HG03439 (cell line): ENCODE data around the gene POLE.
"Not testable (repeated sequence)": the region's sequence is repeated elsewhere in the genome, so short reads cannot be mapped to it uniquely, and the experiment has no call there.

Experiments used
- ATAC-seq: cut with Tn5 transposase; IDR thresholded peaks from one replicate; pipeline ENCODE4 v1.9.1; 2021; ENCODE audit warnings: mild to moderate bottlenecking, moderate library complexity; ENCODE audit not compliant: unreplicated experiment

The POLE gene

DNA sequence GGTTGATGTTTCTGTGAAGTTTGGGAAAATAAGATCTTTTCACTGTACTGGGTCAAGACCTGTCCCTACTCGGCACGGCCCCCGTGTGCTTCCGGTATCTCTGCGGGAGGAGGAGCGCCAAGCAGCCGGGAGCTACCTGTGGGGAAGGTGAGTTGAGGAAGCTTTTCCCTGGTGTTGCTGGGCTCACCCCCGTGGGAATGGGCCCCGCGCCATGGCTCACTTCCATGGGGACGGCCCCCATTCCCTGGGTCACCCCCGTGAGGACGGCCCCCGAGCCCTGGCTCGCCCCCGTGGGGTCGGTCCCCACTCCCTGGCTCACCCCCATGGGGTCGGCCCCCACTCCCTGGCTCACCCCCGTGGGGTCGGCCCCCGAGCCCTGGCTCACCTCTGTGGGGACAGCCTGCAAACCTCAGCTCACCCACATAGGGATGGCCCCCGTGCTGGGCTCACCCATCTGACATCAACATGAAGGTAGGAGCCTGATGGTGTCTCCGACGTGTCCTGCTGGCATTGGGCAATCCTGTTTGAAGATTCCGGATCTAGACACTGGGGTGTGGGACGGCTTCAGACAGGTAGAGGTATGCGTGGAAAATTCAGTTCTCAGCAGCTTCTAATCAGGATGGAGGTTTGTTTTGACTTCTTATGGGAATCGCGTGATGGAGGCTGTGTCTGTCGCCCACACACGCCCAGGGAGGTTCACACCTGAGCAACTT is 85.8 kb downstream of the POLE start:
- ATAC-seq = no peak

DNA sequence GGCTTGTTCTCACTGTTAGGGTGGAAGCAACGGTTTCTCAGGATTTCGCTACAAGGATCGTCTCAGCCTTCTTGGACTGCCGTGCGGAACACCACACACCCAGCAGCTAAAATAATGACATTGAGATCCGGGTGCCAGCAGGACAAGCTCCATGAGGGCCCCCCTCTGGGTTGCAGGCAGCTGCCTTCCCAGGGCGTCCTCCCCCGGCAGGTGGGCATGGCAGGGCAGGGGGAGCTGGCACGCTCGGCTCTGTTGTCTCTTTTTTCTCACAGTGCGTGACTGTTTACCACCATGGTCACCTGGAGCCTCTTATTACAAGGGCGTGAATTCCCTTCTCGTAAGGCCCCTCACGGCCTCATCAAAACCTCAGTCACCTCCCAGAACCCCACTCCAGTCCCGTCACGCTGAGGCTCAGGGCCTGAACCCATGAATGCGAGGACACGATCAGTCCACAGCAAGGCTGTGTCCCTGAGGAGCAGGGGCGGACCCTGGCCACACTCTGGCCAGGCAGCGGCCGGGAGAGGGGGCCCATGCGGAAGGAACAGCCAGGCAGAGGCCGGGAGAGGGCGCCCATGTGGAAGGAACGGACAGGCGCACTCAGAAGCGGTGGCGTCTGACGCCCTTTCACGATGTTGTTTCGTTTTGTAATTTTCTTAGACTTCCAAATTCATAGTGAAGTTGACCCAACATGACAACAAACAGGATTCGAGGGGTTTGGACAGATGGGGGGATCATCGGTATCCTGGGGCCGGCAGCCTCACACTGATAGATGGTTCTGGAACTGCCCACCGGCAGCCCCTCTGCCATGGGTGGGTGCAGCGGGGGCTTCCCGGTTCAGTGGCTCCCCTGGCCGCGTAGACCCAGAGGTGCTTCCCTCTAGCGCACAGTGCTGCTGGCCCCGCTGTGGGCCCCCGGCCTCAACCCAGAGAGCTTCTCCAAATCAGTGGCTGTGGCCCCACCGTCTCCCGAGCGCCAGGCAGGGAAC is 86.8 kb downstream of the POLE start:
- no peak for ATAC-seq

DNA sequence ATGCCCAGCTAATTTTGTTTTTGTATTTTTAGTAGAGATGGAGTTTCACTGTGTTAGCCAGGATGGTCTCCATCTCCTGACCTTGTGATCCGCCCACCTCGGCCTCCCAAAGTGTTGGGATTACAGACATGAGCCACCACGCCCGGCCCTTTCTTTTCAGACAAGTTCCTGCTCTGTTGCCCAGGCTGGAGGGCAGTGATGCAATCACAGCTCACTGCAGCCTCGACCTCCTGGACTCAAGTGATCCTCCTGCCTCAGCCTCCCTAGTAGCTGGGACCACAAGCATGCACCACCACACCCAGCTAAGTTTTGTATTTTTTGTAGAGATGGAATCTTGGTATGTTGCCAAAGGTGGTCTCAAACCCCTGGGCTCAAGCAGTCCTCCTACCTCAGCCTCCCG is 87.6 kb downstream of the POLE start:
- not testable (repeated sequence) for ATAC-seq

DNA sequence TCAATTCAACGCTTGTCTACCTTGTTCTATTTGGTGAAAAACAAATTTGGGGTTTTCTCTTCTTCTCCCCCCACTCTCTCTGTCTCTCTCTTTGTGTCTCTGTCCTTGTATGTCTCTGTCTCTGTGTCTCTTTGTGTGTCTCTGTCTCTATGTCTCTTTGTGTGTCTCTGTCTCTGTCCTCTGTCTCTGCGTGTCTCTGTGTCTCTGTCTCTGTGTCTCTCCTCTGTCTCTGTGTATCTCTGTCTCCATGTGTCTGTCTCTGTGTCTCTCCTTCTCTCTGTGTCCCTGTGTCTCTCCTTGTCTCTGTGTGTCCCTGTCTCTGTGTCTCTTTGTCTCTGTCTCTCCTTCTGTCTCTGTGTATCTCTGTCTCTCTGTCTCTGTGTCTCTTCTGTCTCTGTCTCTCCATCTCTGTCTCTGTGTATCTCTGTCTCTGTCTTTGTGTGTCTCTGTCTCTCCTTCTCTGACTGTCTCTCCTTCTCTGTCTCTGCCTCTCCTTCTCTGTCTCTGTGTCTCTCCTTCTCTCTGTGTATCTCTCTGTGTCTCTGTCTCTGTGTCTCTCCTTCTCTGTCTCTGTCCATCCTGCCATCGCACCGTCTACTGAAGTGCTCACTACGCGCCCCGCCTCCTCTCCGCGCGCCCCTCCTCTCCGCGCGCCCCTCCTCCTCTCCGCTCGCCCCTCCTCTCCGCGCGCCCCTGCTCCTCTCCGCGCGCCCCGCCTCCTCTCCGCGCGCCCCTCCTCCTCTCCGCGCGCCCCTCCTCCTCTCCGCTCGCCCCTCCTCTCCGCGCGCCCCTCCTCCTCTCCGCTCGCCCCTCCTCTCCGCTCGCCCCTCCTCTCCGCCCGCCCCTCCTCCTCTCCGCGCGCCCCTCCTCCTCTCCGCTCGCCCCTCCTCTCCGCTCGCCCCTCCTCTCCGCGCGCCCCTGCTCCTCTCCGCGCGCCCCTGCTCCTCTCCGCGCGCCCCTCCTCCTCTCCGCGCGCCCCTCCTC is 89.5 kb downstream of the POLE start:
- ATAC-seq = no peak

DNA sequence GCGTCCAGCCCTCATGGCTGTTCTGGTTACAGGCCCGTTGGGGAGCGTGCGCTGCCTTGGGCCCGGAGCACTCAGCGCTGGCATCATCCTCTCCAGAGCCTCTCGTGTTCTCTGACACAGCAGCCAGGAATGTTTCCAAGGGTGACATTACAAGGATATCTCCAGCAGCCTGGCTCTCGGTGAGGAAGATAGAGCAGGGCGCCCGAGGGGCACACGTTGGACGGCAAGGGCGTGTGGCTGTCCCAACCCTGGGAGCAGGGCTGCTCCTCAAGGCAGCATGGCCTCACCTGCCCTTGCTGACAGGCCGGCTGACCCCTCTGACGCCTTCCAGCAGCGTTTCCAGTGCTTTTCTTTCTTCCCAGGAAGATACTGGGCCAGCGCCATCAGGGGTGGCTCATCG is 91.1 kb downstream of the POLE start:
- ATAC-seq = no peak

DNA sequence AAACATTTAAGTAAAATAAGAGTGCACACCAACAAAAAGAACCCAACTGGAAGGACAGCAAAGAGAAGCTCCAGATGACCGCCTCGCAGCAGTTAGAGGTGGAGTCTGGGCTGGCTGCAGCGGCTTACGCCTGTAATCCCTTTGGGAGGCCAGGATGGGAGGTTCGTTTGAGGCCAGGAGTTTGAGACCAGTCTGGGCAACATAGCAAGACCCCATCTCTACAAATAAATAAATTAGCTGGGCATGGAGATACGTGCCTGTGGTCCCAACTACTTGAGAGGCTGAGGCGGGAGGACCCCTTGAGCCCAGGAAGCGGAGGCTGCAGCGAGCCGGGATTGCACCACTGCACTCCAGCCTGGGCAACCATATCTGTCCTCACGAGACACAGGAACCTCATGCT is 92.0 kb downstream of the POLE start:
- ATAC-seq = no peak

DNA sequence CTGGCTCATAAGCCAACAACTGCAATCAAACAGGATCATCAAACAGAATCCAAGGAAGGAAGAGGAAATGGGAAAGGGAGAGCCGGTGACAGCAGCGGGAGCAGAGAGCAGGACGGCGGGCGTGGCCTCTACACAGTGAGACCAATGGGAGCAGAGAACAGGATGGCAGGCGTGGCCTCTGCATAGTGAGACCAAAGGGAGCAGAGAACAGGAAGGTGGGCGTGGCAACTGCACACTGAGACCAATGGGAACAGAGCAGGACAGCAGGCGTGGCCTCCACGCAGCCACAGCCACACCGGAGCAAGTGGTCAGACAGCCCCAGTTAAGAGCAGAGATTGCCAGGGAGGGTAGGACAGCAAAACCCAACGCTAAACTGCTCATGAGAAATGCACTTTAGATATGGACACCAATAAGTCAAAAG is 93.2 kb downstream of the POLE start:
- no peak for ATAC-seq

DNA sequence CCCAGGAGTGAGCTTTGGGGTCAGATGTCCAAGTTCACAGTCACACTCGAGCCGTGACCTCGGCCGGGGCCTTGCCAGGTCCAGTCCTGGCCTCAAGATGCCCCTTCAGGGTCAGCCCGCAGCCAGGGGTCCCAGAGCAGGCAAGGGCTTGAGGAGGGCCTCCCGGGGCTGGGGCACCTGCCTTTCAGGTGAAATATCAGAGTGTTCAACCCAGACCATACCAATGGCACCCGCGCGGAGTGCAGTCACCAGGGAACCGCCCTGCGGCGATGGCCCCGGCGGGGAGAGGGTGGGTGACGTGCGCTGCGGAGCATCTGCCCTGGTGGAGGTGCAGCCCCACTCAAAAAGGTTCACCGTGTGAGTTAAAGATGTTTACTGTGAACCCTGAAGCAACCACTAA is 93.6 kb downstream of the POLE start:
- no peak for ATAC-seq

DNA sequence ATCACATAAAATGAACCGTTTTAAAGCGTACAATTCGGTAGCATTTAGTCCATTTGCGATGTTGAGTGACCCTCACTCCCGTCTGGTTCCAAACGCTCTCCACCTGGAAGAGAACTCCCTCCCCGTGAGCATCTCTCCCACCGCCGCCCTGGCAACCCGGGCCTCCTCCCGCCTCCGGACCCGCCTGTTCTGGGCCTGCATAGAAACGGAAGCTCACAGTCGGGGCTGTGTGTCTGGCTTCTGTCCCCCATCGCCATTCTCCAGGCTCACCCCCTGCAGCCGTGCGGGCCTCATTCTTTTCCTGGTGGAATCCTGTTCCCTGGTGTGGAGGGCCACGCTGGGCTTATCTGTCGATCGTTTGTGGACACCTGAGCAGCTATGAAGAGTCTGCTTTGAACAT is 94.1 kb downstream of the POLE start:
- ATAC-seq = no peak

DNA sequence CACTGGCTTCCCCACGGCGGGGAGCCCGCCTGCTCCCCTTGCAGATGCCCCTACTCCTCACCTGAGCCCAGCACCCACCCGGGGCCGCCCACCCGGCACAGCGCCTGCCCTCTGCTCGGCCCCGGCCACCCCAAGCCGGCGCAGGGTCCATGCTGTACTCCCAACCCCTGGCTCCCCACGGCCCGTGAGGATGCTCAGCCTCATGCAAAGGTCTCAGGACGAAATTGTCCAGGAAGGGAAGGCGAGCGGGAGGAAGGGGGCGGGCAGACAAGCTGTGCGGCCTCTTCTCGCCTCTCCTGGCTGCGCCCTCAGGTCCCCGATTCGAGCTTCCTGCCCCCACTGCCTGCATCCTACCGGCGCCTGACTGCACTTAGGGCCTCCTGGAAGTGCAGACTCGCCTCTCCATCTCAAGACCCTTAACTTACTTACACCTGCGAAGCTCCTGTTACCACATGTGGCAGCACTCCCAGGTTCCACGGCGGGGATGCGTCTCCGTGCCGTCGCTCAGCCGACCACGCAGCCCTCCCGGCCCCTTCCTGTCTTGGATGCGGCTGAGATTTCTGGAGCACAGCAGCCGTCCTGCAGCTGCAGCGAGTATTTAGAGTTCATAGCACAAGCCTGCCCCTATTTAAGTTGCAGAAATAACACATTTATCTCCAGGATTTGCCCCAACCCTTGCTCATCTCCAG is 94.7 kb downstream of the POLE start:
- no peak for ATAC-seq

DNA sequence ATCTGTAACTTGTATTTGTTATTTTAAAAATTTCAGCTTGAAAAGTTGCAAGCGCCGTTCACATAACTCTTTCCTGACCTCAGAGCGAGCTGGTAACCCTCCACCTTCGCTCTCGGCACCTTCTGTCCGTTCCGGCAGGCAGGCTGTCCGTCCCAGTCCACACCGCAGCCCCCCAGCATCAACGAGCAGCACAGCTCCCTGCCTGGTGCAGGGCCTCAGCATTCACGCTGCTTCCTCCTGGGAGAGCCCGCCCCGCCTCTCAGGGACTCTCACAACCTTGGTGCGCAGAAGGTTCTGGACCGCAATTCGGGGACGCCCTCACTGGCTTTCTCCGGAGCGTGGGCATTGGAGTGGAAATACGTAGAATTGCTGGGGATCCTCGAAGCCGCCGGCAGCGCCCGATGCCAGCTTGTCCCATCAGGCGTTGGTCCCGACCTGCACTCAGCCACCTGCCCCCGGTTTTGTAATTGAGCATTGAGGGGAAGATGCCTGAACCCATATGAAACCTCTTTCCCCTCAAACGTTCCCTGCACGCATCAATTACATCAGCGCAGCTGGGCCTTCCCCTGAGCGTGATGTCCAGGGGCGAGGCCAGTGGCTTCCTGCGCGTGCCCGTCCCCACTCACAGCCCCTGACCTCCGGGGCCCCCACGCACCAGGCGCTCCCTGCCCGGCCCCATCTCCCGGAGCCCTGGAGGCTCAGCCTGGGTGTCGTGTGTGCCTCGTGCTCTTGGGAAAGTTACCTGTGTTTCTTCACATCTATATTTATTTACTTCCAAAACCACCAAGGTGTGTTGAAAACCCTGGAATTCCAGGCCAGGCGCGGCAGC is 95.8 kb downstream of the POLE start:
- ATAC-seq = no peak

DNA sequence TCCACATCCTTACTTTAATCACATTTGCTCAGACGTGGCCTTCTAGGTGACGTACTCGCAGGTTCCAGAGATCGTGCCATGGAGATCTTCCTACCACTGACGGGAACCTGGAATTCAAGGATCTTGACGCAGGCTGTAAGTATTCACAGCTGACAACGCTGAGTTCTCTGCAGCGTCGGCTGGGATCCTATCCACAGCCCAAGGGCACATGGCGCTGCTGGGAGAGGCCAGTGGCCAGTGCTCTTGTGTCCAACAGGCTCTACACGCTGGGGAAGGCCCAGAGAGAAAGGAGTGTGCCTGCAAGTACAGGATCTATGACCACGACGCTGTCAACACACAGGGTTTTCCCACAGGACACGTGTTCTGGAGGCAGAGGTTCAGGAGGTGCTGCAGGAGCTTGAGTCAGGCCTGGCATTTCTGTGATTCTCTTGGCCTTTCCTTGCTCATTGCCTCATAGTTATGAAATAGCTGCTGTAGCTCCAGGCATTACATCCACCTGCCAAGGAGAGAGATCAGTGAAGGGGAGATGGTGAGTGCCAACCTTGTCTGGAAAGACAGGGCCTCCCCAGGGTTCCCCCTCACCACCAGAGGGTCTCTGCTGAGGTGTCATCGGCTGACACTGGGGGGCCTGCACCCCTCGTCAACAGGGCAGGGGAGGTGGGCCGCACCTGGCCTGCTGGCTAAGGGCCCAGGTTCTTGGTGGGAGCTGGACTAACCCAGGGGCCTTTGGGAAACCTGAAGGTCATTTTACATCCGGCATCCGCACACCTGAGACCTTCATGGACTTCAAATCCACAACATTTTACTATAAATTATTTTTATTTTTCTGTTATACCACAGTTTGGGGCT is 98.1 kb downstream of the POLE start:
- no peak for ATAC-seq

DNA sequence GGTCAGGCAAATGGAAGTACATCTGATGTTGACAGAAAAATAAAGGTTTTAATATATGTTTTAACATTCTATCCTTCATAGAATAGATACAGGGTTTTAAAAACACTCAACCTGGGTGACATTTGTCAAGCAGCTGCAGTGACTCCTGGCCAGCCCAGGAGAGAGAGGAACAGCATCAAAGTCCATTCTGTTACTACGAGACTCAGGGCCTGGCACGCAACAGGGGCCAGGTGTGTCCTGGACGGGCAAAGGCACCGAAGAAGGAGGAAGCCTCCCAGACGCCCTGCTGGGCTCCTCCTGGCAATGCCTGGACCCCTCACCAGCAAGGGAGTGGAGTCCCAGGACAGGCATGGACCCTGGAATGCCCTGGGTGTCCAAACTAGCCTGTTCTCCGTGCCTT is 98.8 kb downstream of the POLE start:
- no peak for ATAC-seq

DNA sequence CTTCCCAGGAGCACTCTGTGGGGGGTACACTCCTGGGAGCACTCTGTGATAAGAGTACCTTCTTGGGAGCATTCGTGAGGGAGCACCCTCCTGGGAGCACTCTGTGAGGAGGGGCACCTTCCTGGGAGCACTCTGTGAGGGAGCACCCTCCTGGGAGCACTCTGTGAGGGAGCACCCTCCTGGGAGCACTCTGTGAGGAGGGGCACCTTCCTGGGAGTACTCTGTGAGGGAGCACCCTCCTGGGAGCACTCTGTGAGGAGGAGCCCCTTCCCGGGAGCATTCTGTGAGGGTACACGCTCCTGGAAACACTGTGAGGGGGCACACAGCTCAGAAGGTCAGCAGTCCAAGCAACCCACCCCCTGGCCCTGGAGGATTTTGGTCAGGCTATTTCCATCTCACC is 99.4 kb downstream of the POLE start:
- ATAC-seq = no peak

DNA sequence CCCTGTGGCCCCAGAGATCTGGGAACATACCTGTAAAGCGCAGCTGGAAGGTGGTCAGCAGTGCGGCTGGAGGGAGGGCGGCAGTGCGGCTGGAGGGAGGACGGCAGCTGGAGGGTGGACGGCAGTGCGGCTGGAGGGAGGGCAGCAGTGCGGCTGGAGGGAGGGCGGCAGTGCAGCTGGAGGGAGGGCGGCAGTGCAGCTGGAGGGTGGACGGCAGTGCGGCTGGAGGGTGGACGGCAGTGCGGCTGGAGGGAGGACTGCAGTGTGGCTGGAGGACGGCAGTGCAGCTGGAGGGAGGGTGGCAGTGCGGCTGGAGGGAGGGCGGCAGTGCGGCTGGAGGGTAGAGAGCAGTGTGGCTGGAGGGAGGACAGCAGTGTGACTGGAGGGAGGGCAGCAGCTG is 100.2 kb downstream of the POLE start:
- no peak for ATAC-seq

DNA sequence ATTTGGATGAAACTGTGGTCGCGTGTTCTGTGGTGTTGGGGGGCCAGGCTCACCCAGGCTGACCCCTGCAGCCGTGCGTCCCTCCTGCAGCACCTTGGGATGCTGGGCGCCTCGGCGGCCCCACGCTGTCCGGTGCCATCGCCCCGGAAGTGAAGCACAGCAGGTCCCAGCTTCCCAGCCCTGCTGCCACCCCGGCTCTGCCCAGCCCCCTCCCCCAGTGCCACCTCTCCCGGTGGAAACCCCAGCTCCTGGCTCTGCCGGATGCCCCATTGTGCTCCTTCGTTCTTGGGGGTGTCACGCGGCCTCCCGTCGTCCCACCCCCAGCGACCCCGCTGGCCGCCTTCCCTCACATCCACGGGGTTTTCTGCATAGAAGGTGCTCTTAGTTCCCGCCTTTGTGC is 102.0 kb downstream of the POLE start:
- no peak for ATAC-seq

DNA sequence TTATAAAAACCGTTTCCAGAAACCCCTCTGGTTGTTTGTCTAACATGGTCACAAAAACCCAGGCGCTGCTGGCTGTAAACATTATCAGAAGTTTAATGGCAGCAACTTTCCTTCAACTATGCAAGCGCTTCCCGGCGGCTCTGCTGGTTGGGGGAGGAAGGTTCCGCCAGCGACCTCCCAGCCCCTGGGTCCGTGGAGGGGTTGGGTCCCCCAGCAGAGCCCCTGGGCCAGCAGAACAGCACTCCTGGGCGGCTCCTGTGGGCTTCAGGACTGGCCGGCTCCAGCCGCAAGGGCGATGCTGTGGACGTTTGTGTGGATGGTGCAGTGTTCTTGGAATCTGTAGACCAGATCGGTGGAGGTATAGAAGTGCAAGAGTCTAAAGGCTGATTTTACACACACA is 102.7 kb downstream of the POLE start:
- ATAC-seq = no peak

DNA sequence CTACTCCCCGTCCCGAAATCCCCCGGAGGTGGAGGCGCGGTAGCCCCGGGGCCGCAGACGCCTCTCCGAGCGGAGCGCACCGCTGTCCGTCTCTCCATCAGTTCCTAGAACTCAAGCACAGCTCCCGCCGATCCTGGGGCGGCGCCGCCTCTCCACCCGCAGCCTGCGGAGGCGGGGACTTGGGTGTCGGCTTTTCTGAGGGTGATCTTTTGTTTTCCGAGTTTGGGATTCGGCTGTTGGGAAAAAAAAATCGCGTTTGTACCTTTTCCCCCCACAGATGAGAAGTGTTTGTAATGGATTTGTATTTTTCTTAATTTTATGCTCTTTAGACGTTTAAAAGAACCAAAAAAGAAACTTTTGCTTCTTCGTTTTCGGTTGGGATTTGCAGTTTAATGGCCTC is 103.4 kb downstream of the POLE start:
- no peak for ATAC-seq

DNA sequence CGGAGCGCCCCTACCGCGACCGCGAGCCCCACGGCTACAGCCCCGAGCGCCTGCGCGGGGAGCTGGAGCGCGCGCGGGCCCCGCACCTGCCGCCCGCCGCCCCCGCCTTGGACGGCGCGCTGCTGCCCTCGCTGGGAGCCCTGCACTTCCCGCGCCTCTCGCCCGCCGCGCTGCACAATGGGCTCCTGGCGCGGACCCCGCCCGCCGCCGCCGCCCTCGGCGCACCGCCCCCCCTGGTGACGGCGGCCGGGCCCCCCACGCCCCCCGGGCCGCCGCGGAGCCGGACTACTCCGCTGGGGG is 103.8 kb downstream of the POLE start:
- ATAC-seq = no peak
